DND-41 (cell line): ENCODE measurements around the gene TBCD.

Source experiments
- EZH2 ChIP-seq: IDR thresholded peaks from 3 replicates; pipeline ENCODE4 v1.6.1; 2012; ENCODE audit warnings: borderline replicate concordance, low read depth, mild to moderate bottlenecking, moderate library complexity, low read length, inconsistent platforms; ENCODE audit not compliant: severe bottlenecking
- TF ChIP-seq, protein P1 (sequence below): IDR thresholded peaks from 2 replicates; pipeline ENCODE4 v1.5.1; 2012; ENCODE audit warnings: borderline replicate concordance, low read length, moderate library complexity, mild to moderate bottlenecking; ENCODE audit not compliant: poor library complexity, severe bottlenecking; ENCODE audit errors: extremely low read depth

DNA sequence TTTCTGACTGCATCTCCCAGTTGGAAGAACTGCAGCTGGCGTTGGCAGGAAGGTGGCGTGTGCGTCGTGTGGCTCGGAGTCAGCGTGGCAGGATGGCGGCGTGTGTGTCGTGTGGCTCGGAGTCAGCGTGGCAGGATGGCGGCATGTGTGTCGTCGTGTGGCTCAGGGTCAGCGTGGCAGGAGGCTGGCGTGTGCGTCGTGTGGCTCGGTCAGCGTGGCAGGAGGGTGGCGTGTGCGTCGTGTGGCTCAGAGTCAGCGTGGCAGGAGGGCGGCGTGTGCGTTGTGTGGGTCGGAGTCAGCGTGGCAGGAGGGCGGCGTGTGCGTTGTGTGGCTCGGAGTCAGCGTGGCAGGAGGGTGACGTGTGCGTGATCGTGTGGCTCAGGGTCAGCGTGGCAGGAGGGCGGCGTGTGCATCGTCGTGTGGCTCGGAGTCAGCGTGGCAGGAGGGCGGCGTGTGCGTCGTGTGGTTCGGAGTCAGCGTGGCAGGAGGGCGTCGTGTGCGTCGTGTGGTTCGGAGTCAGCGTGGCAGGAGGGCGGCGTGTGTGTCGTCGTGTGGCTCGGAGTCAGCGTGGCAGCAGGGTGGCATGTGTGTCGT lies 49.6 kb downstream of the TBCD start:
- TF ChIP-seq, protein P1, sequence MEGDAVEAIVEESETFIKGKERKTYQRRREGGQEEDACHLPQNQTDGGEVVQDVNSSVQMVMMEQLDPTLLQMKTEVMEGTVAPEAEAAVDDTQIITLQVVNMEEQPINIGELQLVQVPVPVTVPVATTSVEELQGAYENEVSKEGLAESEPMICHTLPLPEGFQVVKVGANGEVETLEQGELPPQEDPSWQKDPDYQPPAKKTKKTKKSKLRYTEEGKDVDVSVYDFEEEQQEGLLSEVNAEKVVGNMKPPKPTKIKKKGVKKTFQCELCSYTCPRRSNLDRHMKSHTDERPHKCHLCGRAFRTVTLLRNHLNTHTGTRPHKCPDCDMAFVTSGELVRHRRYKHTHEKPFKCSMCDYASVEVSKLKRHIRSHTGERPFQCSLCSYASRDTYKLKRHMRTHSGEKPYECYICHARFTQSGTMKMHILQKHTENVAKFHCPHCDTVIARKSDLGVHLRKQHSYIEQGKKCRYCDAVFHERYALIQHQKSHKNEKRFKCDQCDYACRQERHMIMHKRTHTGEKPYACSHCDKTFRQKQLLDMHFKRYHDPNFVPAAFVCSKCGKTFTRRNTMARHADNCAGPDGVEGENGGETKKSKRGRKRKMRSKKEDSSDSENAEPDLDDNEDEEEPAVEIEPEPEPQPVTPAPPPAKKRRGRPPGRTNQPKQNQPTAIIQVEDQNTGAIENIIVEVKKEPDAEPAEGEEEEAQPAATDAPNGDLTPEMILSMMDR: no peak
- TF ChIP-seq EZH2: no peak
